Loucy (cell line): ENCODE results near the gene FITM1.

ENCODE experiments used
- H2AFZ ChIP-seq: fragments of 200-600 bp; sonication (generic); 2 replicates; pipeline ENCODE4 v1.6.0; 2016; ENCODE audit warnings: antibody characterized with exemption, mild to moderate bottlenecking, low read length, moderate library complexity
- H3F3A ChIP-seq: fragments of 200-600 bp; 2 replicates; pipeline ENCODE4 v1.6.0; 2016; ENCODE audit warnings: antibody characterized with exemption, low read depth, mild to moderate bottlenecking
- H3K27me3 ChIP-seq: fragments of 200-600 bp; sonication (generic); 2 replicates; pipeline ENCODE4 v1.6.1; 2014; ENCODE audit warnings: low read length, mild to moderate bottlenecking; ENCODE audit not compliant: insufficient read depth, poor library complexity, severe bottlenecking
- H3K36me3 ChIP-seq: fragments of 200-600 bp; sonication (generic); 2 replicates; pipeline ENCODE4 v1.6.1; 2016; ENCODE audit warnings: low read length; ENCODE audit not compliant: insufficient read depth
- H3K4me1 ChIP-seq: fragments of 200-600 bp; sonication (generic); 2 replicates; pipeline ENCODE4 v1.5.1; 2014; ENCODE audit warnings: low read length, mild to moderate bottlenecking; ENCODE audit not compliant: insufficient read depth, poor library complexity, severe bottlenecking
- H3K4me2 ChIP-seq: fragments of 200-600 bp; sonication (generic); 2 replicates; pipeline ENCODE4 v1.6.0; 2014; ENCODE audit warnings: antibody characterized with exemption, low read length, low read depth, mild to moderate bottlenecking; ENCODE audit not compliant: poor library complexity, severe bottlenecking
- H3K4me3 ChIP-seq: fragments of 200-600 bp; sonication (generic); 2 replicates; pipeline ENCODE4 v1.5.1; 2014; ENCODE audit warnings: low read length, mild to moderate bottlenecking, mixed read lengths; ENCODE audit not compliant: poor library complexity, severe bottlenecking
- H3K79me2 ChIP-seq: fragments of 200-600 bp; sonication (generic); 2 replicates; pipeline ENCODE4 v1.6.1; 2014; ENCODE audit warnings: low read length; ENCODE audit not compliant: insufficient read depth
- H3K9ac ChIP-seq: fragments of 200-600 bp; sonication (generic); 2 replicates; pipeline ENCODE4 v1.6.0; 2014; ENCODE audit warnings: mild to moderate bottlenecking, low read depth, low read length, moderate library complexity; ENCODE audit not compliant: poor library complexity, severe bottlenecking
- H3K9me2 ChIP-seq: fragments of 200-600 bp; sonication (generic); replicated peaks from 2 replicates; pipeline ENCODE4 v1.6.1; 2016; ENCODE audit warnings: low read depth, low read length, mixed read lengths
- H3K9me3 ChIP-seq: fragments of 200-600 bp; sonication (generic); 2 replicates; pipeline ENCODE4 v1.6.1; 2014; ENCODE audit warnings: mild to moderate bottlenecking, antibody characterized with exemption, low read length, low read depth; ENCODE audit not compliant: insufficient read depth
- H4K20me1 ChIP-seq: fragments of 200-600 bp; sonication (generic); 2 replicates; pipeline ENCODE4 v1.6.0; 2014; ENCODE audit warnings: antibody characterized with exemption, low read length, mild to moderate bottlenecking; ENCODE audit not compliant: insufficient read depth, poor library complexity, severe bottlenecking
- EZH2phosphoT487 ChIP-seq: fragments of 200-600 bp; IDR thresholded peaks from 2 replicates; pipeline ENCODE4 v1.6.1; 2018; ENCODE audit warnings: antibody characterized with exemption, mild to moderate bottlenecking, moderate library complexity, borderline replicate concordance
- TF ChIP-seq, protein P1 (sequence below): fragments of 200-600 bp; sonication (generic); conservative IDR thresholded peaks from 2 replicates; pipeline ENCODE4 v1.5.1; 2014; ENCODE audit warnings: mild to moderate bottlenecking, antibody characterized with exemption, low read length

The FITM1 gene

DNA sequence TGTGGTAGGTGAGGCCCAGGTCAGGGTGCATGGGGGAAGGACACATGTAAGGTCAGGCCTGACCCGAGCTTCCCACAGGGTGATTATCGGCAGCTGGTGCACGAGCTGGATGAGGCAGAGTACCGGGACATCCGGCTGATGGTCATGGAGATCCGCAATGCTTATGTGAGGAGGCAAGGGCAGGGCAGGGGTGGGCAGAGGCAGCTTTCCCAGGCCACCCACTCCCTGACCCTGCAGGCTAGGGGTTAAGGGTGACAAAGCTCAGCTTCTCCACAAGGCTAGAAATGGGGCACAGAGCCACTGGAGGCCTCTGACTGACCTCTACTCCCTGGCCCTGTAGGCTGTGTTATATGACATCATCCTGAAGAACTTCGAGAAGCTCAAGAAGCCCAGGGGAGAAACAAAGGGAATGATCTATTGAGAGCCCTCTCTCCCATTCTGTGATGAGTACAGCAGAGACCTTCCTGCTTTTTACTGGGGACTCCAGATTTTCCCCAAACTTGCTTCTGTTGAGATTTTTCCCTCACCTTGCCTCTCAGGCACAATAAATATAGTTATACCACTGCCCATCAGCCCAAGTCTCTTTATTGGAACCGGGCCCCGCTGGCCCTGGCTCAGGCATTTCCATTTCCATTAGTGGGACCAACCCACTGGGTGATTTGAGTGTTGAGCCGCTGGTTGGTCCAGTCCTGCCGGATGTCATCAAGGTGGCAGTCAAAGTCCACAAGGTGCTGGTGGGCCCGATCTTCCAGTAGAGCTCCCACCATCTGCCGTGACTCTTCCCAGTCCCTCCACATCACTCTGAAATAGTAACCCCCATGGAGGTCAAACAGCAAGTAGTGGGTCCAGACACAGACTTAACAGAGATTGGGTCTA, 8.2 kb downstream of the FITM1 start:
- peaks cover 59% of the 10 kb centered on the region for H3K79me2 ChIP-seq

GRCh38 chr14:24139272-24139934, 8.9 kb downstream of the FITM1 start:
- H4K20me1 ChIP-seq = peaks cover 28% of the 10 kb centered on the region
- H3F3A ChIP-seq = no peaks in the 10 kb centered on the region
- peaks cover 44% of the 10 kb centered on the region for H3K4me1 ChIP-seq
- no peaks in the 10 kb centered on the region for H3K9me2 ChIP-seq
- H3K36me3 ChIP-seq = peaks cover 19% of the 10 kb centered on the region
- peak overlapping the region; percentile 85 for H3K9ac ChIP-seq
- no peaks in the 10 kb centered on the region for H3K27me3 ChIP-seq
- H3K4me2 ChIP-seq = peak overlapping the region; percentile 81
- H2AFZ ChIP-seq = no peak overlapping the region
- no peaks in the 10 kb centered on the region for H3K9me3 ChIP-seq
- peak overlapping the region; percentile 97 for H3K4me3 ChIP-seq
- no peak for TF ChIP-seq EZH2phosphoT487
- TF ChIP-seq, protein P1, sequence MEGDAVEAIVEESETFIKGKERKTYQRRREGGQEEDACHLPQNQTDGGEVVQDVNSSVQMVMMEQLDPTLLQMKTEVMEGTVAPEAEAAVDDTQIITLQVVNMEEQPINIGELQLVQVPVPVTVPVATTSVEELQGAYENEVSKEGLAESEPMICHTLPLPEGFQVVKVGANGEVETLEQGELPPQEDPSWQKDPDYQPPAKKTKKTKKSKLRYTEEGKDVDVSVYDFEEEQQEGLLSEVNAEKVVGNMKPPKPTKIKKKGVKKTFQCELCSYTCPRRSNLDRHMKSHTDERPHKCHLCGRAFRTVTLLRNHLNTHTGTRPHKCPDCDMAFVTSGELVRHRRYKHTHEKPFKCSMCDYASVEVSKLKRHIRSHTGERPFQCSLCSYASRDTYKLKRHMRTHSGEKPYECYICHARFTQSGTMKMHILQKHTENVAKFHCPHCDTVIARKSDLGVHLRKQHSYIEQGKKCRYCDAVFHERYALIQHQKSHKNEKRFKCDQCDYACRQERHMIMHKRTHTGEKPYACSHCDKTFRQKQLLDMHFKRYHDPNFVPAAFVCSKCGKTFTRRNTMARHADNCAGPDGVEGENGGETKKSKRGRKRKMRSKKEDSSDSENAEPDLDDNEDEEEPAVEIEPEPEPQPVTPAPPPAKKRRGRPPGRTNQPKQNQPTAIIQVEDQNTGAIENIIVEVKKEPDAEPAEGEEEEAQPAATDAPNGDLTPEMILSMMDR = peak; percentile 26
- H3K79me2 ChIP-seq = peaks cover 66% of the 10 kb centered on the region

More for the DNA sequence above, 8.2 kb downstream of the FITM1 start:
- Histone ChIP-seq H3K9me2 (no peaks in the 10 kb centered on the region), H3K4me3 (peak overlapping the region; percentile 97), H2AFZ (no peak overlapping the region), H3K4me2 (peak overlapping the region; percentile 99), H3K9me3 (no peaks in the 10 kb centered on the region), H3K27me3 (no peaks in the 10 kb centered on the region), H4K20me1 (peaks cover 28% of the 10 kb centered on the region), H3K9ac (peak overlapping the region; percentile 85), H3F3A (no peaks in the 10 kb centered on the region), H3K36me3 (peaks cover 19% of the 10 kb centered on the region), H3K4me1 (peaks cover 44% of the 10 kb centered on the region)
- no peak for TF ChIP-seq EZH2phosphoT487
- TF ChIP-seq, protein P1 = no peak

GRCh38 chr14:24141097-24141880, 10.8 kb downstream of the FITM1 start, which contains the start of gene EMC9:
EMC9 (minus strand) TSS chr14:24141591; CDS start chr14:24141304, 287 bp downstream.
- Histone ChIP-seq H3K79me2 (peaks cover 82% of the 10 kb centered on the region), H2AFZ (peak within 1 kb of the TSS; percentile 62), H3K9me2 (no peaks in the 10 kb centered on the region)

More at GRCh38 chr14:24141097-24141880, 10.8 kb downstream of the FITM1 start, which contains the start of gene EMC9:
- Histone ChIP-seq H3K9me3 (no peaks in the 10 kb centered on the region), H3K4me3 (peak within 1 kb of the TSS; percentile 97), H3K4me1 (peaks cover 53% of the 10 kb centered on the region), H3K27me3 (no peaks in the 10 kb centered on the region), H3F3A (no peaks in the 10 kb centered on the region), H3K36me3 (peaks cover 19% of the 10 kb centered on the region), H3K9ac (peak within 1 kb of the TSS; percentile 85), H4K20me1 (peaks cover 33% of the 10 kb centered on the region), H3K4me2 (peak within 1 kb of the TSS; percentile 93)
- TF ChIP-seq, protein P1 = peak; percentile 31; the same call in 1 of the 2 replicates
- no peak for TF ChIP-seq EZH2phosphoT487
